Measurements from ENCODE around the gene CDC42BPB.

The CDC42BPB gene

DNA sequence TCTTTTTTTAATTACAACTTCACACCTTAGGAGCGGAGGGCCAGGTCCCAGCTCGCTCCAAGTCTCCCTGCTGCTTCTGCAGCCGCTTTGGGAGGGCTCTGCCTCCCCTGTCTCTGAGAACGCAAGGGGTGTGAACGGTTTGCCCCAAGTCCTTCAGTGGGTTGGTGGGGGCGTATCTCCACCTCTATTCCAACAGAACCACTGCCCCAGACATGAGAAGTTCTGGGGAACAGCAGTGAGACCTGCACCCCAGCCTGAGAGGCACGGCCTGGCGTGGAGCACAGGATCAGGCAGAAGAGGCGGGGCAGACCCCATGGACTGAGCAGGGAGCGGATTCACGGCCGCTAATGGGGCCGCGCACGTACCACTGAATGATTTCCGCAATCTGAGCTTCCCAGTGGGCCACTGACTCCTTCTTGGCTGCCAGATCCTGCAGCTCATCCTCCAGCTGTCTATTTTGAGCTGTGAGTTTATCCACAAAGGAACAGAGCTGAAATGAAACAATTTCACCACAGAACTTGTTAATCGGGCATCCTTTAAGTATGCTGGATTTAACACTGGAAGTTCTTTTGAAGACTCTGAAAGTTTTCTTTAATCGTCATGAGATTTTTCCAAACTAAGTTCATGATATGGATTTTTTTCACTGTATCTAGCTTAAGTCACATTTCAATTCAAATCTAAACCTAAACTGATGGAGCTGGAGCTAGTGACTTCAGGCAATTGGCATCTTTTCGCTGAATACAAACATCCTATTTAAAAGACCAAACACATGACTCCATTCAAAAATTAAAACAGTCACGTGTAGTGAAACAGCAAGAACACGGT lies 90.5 kb downstream of the CDC42BPB start:
- DNase-seq (ENCODE audit: low read depth): no peak

DNA sequence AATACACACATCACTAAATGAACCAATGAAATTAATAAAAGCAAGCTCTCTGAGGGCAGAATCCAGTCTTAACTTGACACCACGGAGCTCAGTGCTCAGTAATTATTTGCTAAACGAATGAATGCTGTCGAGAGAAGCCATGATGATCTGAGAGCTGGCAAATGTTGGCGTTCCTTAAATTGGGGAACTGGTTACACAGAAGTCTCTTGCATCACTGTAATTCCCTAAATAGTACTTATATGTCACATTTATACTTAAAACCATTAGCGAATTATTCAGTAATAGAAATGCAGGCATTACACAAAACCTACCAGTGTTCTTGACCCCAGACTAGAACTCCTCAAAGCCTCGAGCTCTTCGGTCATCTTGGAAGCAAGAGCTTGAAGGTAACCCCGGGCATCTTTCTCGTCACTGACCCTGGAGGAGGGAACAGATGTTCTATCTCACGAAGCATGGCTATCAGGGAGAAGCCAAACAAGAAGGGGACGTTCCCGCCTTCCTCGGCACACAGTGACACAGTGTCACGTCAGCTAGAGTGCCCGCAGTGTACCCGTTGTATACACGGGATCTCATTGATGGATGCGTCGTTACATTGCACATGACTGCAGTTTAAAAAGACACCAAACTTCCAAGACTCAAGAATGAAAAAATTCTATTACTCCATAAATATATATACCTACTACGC lies 91.2 kb downstream of the CDC42BPB start:
- DNase-seq (ENCODE audit: low read depth): no peak

DNA sequence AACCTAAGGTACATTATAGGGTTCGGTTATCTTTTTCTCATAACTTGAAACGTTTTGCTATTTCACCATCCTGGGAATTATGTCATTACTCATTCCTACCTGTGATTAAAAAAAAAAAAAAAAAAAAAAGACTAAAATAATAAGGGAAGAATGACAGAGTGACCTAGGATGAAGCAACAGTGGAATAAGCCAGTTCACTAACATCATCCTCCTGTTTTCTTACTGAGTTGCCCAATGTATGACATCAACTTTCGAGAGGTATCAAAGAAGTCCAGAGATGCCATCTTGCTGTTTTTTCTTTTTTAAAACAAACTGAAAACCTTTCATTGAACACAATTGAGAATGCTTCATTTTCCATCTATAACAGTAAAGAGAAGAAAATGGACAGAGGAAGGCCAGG lies 92.1 kb downstream of the CDC42BPB start:
- DNase-seq (ENCODE audit: low read depth): no peak

DNA sequence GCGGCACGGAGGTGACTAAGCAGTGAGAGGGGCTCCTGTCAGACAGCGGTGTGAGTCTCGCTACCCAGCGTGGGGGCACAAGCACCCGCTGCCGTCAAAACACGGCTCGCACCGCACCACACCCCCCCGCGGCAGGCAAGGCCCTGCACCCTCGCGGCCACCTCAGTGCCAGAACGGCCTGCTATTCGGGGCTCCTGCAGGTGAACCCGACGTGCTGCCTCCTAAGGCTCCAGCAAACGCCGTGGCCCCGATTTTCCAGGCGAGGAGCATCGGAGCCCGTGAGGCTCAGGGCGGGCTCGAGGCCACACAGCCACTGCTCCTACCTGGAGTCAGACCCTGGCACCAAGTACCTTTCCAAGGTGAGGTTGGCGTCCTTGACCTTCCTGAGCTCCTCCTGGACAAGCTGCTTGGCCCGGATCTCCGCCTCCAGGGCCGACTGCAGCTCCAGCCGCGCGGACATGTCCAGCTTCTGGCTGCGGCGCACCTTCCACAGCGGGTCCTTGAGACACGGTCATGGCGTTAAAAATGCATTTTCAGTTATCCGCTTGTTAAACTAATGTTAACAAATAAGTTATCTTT lies 93.1 kb downstream of the CDC42BPB start:
- DNase-seq (ENCODE audit: low read depth): no peak

DNA sequence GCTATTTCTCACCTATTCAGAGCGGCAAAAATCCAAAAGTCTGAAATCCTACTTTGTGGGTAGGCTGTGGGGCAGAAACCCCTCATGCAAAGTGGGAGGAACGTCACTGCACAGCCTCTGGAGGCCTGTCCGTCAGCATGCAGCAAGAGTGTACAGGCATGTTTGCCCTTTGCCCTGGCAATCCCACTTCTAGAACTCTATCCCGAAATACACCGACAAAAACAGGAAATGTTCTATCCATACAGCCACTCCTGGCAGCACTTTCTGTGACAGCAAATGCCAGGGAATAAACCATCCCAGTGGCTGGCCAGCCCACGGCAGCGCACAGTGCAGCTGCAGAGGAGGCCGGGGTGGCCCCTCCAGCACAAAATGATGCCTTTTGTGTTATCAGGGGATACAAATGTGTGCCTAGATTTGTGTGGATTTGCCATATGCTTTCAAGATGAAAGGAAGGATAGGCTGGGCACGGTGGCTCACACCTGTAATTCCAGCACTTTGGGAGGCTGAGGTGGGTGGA lies 95.2 kb downstream of the CDC42BPB start:
- DNase-seq (ENCODE audit: low read depth): no peak

DNA sequence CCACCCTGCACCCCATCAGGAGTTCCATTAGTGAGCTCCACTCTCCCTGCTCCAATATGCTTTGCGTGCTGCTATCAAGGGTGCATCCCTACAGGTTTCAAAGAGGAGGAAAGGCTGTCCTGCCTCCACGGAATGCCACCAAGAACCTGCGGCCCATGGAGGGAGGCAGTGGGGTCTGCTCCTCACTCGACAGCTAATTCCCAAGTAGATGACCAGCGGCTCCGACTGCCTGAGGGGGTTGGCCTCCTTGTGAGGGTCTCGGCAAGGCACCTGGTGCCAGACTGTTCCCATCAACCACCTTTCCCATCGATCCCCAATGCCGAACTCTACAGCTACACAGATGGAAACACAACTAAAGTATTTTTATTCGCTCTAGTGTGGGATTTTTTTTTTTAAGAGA lies 98.9 kb downstream of the CDC42BPB start:
- DNase-seq (ENCODE audit: low read depth): no peak

DNA sequence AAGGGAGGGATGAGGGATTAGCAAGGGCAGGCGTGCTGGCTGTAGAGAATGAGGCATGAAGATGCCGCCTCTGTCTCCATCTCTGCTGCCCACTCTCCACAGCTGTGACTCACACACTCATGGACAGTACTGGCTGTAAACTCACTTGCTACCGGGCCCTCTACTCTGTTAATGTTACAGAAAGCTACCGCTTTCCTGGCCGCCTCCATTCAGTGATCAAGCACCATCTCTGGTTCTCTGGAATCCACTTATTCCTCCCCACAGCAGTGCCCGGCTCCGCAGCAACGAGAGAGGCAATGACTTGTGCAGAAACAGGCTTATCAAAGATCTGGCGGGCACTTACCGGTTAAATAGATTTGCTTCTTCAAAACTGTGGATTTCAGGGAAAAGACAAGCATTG lies 100.1 kb downstream of the CDC42BPB start:
- DNase-seq (ENCODE audit: low read depth): no peak

DNA sequence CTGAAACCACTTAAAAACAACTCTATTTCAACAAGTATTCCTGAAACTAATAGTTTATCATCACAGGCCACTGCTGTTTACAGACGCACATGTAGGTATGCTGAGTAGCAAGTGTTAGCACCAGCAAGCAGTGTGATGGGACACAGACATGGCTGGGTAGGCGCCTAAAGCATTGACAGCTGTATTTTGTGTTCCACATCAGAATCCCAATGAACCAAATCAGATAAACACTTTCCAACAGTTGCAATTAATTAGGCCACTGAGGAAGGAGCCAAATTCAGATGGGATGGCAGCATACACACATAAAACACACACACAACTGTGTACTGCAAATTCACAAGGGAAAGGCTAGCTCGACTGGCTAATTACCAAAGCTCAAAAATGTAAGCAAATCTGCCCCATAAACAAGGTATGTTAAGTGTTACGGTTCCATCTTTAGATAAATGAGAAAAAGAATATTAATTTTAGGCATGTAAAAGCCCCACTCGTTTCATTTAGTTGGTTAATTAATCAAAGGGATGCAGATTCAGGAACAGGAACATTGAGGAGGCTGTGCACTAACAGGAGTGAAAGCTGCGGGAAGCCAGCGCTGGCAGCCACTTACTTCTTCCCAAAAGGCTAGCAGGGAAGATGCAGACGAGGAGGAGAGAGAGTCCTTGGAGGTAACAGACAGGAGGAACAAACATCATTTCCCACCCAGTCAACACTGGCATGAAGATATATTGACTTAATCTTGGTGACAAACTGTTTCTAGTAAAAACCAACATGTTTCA lies 101.5 kb downstream of the CDC42BPB start:
- DNase-seq (ENCODE audit: low read depth): peak; percentile 14

DNA sequence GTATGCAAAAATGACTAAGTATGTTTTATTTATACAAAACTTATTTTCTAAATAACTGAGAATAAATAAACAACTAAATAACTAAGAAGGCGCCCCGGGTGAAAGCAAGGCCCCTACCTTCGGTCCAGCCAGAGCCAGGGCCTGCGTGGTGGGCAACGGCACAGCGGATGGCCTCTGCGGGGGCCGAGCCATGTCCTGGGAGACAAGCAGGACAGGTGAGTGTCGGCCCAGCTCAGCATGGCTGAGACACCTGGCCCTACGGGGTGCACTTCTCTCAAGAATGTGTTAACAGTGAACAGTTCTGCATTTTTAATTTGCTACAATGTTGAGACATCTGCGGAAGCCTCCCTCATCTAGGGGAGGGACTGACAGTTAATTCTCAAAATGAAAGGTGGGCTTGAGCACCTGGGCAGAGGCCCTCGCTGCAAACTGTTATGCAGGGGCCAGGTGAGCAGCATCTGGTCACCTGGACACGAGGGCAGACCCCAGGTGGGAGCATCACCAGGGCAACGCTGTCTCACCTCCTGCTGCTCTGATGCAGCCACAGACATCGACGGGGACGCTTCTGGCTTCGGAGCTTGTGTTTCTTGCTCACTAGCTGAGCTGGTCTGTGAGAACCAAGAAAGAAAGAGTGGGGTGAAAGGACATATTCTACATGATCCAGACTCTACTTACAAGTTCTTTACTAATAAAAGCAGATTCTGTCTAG lies 103.1 kb downstream of the CDC42BPB start:
- DNase-seq (ENCODE audit: low read depth): no peak

DNA sequence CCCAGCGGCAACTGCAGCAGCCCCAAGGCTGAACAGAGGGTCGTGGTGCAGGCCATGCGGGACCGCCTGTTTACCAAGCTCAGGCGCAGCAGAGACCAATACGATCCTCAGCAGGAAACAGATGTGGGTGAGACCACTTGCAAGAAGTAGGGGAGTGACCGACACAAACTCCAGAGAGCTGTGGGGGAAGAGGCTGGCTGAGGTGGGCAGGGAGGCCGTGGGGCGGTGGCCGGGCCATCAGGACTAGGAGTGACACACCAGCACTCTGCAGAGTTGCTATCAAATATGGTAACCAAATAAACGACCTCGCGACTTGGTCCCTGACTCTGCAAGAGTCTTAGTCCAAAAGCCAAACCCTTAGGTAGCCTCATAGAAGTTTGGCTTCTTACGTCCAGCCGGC lies 104.2 kb downstream of the CDC42BPB start:
- DNase-seq (ENCODE audit: low read depth): no peak

DNA sequence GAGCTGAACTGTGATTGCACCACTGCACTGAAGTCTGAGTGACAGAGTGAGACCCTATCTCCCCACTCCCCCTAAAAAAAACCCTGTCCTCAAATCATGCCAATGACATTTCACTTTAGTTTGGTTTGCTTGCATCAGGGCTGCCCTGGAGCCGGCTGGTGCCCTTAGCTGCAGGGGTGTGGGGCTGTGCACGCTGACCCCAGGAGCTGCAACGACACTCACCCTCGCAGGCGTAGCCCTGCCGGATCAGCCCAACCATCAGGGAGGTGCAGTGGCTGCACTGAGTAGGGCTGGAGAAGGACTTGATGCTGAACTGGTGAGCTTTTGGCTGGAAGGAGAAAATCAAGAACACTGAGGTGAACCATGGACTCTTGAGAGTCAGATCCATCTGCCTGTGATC lies 105.1 kb downstream of the CDC42BPB start:
- no peak for DNase-seq (ENCODE audit: low read depth)

DNA sequence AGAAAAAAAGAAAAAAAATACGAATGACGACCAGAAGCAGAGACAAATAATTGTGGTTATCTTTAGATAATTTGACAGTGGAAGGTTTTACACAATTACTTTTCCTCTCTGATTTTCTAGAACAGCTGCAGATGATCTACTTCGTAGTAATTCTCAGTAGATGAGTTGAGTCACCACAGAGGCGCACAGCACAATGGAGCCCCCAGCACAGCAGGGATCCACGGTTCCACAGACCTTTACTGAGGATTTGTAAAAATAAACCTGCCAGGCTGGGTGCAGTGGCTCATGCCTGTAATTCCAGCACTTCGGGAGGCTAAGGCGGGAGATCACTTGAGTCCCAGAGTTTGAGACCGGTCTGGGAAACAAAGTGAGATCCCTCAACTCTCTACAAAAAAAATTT lies 105.5 kb downstream of the CDC42BPB start:
- no peak for DNase-seq (ENCODE audit: low read depth)

DNA sequence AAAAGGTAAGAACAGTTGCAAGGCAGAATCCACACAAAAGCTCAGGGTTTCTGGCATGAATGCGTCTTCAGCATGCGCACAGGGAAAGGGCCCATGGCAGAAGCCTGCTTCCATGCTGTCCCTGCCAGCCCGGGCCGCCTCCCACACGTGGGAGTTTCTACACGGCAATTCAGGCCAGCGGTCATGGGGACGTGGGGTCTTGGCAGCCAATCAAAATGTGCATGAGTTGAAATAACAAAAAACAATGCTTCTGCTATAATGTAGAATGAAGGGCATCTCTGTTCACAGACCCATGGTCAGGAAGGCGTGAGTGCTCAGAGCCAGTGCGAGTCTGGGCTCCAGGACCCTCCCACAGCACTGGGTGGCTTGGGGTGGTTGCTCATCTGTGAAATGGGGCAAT lies 106.3 kb downstream of the CDC42BPB start:
- DNase-seq (ENCODE audit: low read depth): no peak

DNA sequence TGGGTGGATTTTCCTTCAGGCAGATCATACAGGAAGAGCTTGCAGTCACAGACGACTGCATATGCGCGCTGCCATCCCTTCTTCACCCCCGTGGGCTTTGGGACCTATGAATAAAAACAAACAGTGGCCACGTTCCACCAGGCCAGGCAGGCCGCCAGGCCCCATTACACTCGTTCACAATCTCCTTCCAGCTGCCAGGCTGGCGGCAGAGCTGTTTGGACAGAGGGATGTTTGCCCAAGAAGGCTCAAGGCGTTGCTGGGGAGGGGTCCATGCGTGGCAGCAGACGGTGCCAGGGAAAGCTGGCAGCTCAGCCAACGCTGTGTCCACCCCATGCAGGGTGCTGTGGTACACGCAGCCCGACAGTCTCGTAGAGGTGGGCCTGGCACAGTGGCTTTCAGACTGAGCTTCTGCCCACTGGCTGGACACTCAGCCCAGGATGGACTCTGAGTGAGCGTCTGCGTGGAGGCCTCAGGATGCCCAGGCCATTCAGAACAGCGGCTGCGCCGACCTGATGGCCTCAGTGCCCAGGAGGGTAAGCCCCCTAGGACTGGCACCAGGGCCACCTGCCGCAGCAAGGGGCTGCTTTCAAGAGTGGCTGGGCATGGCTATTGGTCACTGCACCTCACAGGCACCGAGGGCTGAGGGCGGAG lies 107.4 kb downstream of the CDC42BPB start:
- peak; percentile 77 for DNase-seq (ENCODE audit: low read depth)

DNA sequence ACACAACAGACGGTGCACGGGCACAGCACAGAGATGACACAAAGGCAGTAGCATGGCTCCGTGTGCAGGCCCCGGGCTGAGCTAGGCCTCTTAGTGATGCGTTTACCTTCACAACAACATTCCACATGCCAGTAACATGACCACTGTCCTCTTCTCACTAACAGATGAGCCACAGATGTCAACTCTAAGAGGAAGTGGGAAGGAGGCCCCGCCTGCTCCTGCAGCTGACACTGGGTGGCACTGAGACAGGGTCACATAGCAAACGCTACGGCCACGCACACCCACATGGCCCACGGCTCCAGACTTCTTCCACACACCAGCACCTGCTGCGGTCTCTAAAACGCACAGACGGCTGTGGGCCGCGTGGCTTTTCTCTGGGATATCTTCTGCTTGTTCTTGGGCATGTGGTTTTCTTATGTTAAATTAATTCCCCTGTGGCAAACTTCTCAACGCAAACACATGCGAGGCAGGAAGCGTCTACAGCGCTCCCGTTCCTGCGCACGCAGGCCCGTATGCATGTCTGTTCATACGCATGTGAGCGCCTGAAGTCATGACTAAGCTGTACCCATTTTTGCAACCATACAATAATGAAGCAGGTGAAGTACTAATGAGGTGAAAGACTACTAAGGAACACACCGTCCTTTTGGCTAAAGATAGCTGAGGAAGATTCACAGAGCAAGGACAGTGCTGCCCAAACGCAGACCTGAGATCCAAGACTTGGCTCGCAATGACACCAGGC lies 108.1 kb downstream of the CDC42BPB start:
- no peak for DNase-seq (ENCODE audit: low read depth)

DNA sequence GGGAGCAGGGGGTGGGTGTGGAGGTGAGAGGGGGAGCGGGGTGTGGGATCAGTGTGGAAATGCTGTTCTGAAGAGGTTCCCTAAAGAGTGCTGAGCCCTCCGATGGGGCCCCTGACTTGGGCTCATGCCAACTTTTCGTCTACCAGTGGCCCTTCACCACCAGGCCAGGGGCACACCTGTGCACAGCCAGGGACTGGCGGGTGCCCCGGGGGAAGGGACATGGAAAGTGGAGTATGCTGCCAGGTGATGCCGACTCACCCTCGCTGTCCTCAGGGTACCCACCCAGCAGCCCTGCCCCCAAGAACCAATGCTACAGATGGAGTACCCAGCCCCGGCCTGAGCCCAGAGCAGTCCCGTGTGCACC lies 108.7 kb downstream of the CDC42BPB start:
- no peak for DNase-seq (ENCODE audit: low read depth)

DNA sequence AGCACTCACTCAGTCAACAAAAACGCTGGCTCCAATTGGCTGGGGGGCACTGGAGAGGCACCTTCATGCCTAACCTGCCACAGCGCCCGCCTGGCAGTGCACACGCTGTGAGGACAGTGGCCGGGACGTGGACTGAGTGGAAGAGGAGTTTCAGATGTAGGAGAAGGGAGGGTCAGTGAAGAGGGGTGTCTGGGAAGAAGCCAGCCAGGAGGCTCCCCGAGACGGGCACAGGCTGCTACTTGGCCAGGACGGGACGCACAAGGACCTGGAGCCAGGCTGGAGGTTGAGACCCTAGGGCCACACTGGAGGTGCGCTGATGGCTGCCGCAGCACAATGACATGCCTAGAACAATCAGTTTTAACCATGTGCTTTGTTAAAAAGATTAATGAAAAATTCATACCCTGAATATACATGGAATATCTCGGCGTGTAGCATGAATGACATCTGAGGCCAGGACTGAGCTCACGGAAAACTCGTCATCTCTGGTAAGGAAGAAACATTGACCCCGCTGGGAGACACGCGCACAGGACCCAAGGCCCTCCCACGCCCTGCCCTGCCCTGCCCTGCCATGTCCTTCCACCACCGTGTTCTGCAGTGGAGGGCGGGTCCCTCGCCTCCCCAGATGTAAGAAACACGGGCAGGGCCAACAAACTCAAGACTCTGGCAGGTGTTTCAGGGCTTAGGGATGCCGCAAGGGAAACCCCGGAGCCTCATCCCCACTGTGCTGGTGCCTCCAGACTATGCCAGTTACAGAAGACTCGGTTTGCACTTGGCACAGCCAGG lies 109.8 kb downstream of the CDC42BPB start:
- DNase-seq (ENCODE audit: low read depth): no peak

DNA sequence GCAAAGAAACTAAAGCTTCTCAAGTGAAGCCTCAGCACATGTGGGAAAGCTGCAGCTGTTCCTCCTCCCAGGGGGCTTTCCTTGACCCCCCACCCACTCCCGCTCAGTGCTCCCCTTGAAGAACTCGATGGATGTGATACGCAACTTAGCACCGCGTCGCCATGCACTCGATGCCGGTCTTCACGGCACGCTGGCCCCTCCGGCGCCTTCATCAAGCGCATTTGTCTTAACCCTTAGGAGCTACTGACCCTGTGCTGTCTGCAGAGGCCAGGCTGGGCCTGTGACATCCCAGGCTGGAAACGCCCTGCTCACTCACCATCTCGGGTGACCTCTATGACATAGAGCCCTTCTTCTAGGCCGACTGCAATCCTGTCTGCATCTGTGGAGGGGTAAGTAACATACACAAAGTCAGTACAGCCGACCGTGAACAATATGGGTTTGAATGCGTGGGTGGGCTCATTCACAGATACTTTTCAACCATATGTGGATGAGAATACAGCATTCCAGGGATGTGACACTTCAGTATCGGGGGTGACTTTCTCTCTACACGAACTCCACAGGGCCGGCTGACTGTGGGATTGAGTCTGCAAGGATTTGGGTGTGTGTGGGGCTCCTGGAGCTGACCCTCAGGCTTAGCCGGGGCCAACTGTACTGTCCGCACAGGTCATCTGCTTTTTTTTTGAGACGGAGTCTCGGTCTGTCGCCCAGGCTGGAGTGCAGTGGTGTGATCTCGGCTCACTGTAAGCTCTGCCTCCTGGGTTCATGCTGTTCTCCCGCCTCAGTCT lies 111.8 kb downstream of the CDC42BPB start:
- no peak for DNase-seq (ENCODE audit: low read depth)
